BE2C (cell line): ENCODE data around the gene ABCC9.
A peak's percentile ranks its signal among the peaks of the same experiment; 100 is the strongest.
"Not testable (repeated sequence)": the region's sequence is repeated elsewhere in the genome, so short reads cannot be mapped to it uniquely, and the experiment has no call there.

Source experiments
- DNase-seq: peaks from one replicate; pipeline ENCODE4 v3.0.0-alpha.2; 2020
- H3K27me3 ChIP-seq: fragments of 250-450 bp; sonication (Bioruptor Pico); 2 replicates; pipeline ENCODE4 v1.5.1; 2020; ENCODE audit warnings: mild to moderate bottlenecking
- H3K36me3 ChIP-seq: fragments of 250-450 bp; sonication (Bioruptor Pico); 2 replicates; pipeline ENCODE4 v1.5.1; 2020; ENCODE audit warnings: mild to moderate bottlenecking
- H3K4me1 ChIP-seq: fragments of 250-450 bp; sonication (Bioruptor Pico); 2 replicates; pipeline ENCODE4 v1.5.1; 2020
- H3K4me3 ChIP-seq: 2 replicates; pipeline ENCODE4 v1.5.1; 2011; ENCODE audit warnings: low read depth, low read length
- H3K9me3 ChIP-seq: fragments of 250-450 bp; sonication (Bioruptor Pico); 2 replicates; pipeline ENCODE4 v1.5.1; 2020
- CTCF ChIP-seq: IDR thresholded peaks from 2 replicates; pipeline ENCODE4 v1.5.1; 2012; ENCODE audit warnings: mild to moderate bottlenecking, low read depth, low read length

Gene ABCC9

DNA sequence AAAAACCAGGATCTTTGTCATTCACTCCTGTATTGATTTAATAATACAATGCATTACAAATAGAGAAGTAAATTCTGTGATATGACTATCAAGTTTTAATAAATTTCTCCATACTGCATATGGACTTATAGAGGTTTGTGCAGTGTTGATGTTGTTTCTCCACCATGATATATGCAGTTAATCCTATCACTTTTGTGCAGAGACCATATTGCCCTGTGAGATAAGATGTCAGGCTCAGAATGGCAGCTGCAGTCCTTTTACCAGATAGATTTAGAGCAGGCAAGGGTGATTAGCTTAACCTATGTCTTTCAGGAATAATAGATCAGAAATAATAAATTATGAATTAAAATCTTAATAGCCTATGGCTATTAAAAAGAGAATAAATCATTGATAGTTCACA, 128.1 kb downstream of the ABCC9 start:
- DNase-seq = peak; percentile 47
- Histone ChIP-seq H3K9me3 (no peaks in the 10 kb centered on the region; the same call in none of the 2 replicates), H3K4me1 (peaks cover 23% of the 10 kb centered on the region), H3K4me3 (no peak overlapping the region), H3K27me3 (no peaks in the 10 kb centered on the region), H3K36me3 (no peaks in the 10 kb centered on the region)
- no peak for TF ChIP-seq CTCF

GRCh38 chr12:21812340-21812739, 128.9 kb downstream of the ABCC9 start:
- not testable (repeated sequence) for H3K27me3 ChIP-seq, H3K36me3 ChIP-seq, H3K4me3 ChIP-seq, DNase-seq, H3K9me3 ChIP-seq
- peaks cover 25% of the 10 kb centered on the region for H3K4me1 ChIP-seq

GRCh38 chr12:21809100-21809499, 132.1 kb downstream of the ABCC9 start:
- peaks cover 31% of the 10 kb centered on the region for H3K4me1 ChIP-seq
- DNase-seq = peak; percentile 44
- no peaks in the 10 kb centered on the region; the same call in none of the 2 replicates for H3K9me3 ChIP-seq
- no peak for TF ChIP-seq CTCF
- no peaks in the 10 kb centered on the region; the same call in 1 of the 2 replicates for H3K36me3 ChIP-seq
- H3K27me3 ChIP-seq = no peaks in the 10 kb centered on the region
- no peak overlapping the region for H3K4me3 ChIP-seq

GRCh38 chr12:21806255-21806654, 135.0 kb downstream of the ABCC9 start:
- H3K4me1 ChIP-seq = peaks cover 24% of the 10 kb centered on the region
- TF ChIP-seq CTCF = no peak

GRCh38 chr12:21801522-21802288, 139.5 kb downstream of the ABCC9 start:
- H3K27me3 ChIP-seq = no peaks in the 10 kb centered on the region
- peaks cover 7% of the 10 kb centered on the region for H3K4me1 ChIP-seq
- no peak for DNase-seq
- TF ChIP-seq CTCF = no peak
- H3K36me3 ChIP-seq = peaks cover 14% of the 10 kb centered on the region
- H3K4me3 ChIP-seq = no peak overlapping the region
- H3K9me3 ChIP-seq = no peaks in the 10 kb centered on the region

More at GRCh38 chr12:21806255-21806654, 135.0 kb downstream of the ABCC9 start:
- Histone ChIP-seq H3K36me3 (no peaks in the 10 kb centered on the region; the same call in 1 of the 2 replicates), H3K27me3 (no peaks in the 10 kb centered on the region), H3K9me3 (no peaks in the 10 kb centered on the region), H3K4me3 (peak overlapping the region; percentile 46)
- no peak for DNase-seq

DNA sequence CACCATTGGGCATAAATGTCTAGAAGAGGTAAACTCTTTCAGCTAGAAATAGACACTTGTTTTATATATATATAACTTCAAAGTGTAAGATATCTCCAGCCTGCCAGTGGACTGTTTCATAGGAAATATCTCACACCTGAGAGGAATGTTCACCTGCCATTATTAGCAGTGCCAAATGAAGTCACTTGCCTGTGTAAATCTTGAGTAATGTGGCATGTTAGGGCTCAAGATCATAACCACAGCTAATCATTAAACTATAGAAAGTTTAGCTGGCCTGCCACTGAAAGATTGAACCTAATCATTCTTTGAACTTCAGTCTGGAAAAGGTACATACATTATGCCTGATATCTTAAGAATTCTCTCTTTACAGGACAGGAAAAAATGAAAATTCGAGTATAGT, 141.2 kb downstream of the ABCC9 start:
- no peaks in the 10 kb centered on the region for H3K9me3 ChIP-seq
- H3K36me3 ChIP-seq = peaks cover 14% of the 10 kb centered on the region
- DNase-seq = no peak
- H3K27me3 ChIP-seq = no peaks in the 10 kb centered on the region
- no peak overlapping the region for H3K4me3 ChIP-seq
- TF ChIP-seq CTCF = no peak
- peaks cover 16% of the 10 kb centered on the region for H3K4me1 ChIP-seq
